OCI-LY1 (cell line): ENCODE data around the gene RASSF8.

Experiments
- H2AFZ ChIP-seq: fragments of 200-600 bp; sonication (generic), shearing (Covaris generic); 2 replicates; pipeline ENCODE4 v1.6.0; 2014; ENCODE audit warnings: antibody characterized with exemption, mild to moderate bottlenecking, low read length
- H3F3A ChIP-seq: fragments of 200-600 bp; sonication (generic), shearing (Covaris generic); 2 replicates; pipeline ENCODE4 v1.6.0; 2014; ENCODE audit warnings: mild to moderate bottlenecking, antibody characterized with exemption, low read length, moderate library complexity; ENCODE audit not compliant: insufficient read depth
- H3K27ac ChIP-seq: fragments of 200-600 bp; sonication (generic); 2 replicates; pipeline ENCODE4 v1.5.1; 2014; ENCODE audit warnings: low read length, mixed run types, mild to moderate bottlenecking, low read depth; ENCODE audit not compliant: poor library complexity, severe bottlenecking
- H3K27me3 ChIP-seq: fragments of 200-600 bp; sonication (generic); 2 replicates; pipeline ENCODE4 v1.6.0; 2014; ENCODE audit warnings: antibody characterized with exemption, mild to moderate bottlenecking, low read length, moderate library complexity; ENCODE audit not compliant: insufficient read depth
- H3K36me3 ChIP-seq: fragments of 200-600 bp; sonication (generic); 2 replicates; pipeline ENCODE4 v1.6.1; 2014; ENCODE audit warnings: mild to moderate bottlenecking, antibody characterized with exemption, low read length, moderate library complexity, mixed read lengths; ENCODE audit not compliant: insufficient read depth
- H3K4me1 ChIP-seq: fragments of 200-600 bp; sonication (generic); 2 replicates; pipeline ENCODE4 v1.5.1; 2014; ENCODE audit warnings: mild to moderate bottlenecking, low read length, moderate library complexity; ENCODE audit not compliant: insufficient read depth, severe bottlenecking
- H3K4me2 ChIP-seq: fragments of 200-600 bp; sonication (generic), shearing (Covaris generic); 2 replicates; pipeline ENCODE4 v1.6.1; 2014; ENCODE audit warnings: low read length
- H3K4me3 ChIP-seq: fragments of 200-600 bp; sonication (generic); 2 replicates; pipeline ENCODE4 v1.5.1; 2014; ENCODE audit warnings: low read length, low read depth, mild to moderate bottlenecking, mixed read lengths; ENCODE audit not compliant: poor library complexity, severe bottlenecking
- H3K79me2 ChIP-seq: fragments of 200-600 bp; shearing (Covaris generic); 2 replicates; pipeline ENCODE4 v1.6.1; 2016; ENCODE audit warnings: mixed run types, low read length, mixed read lengths; ENCODE audit not compliant: insufficient read depth
- H3K9ac ChIP-seq: fragments of 200-600 bp; sonication (generic), shearing (Covaris generic); 2 replicates; pipeline ENCODE4 v1.6.1; 2014; ENCODE audit warnings: mild to moderate bottlenecking, low read length, mixed read lengths
- H3K9me2 ChIP-seq: fragments of 200-600 bp; sonication (generic), shearing (Covaris generic); 2 replicates; pipeline ENCODE4 v1.6.1; 2014; ENCODE audit warnings: low read depth, mild to moderate bottlenecking, low read length, mixed read lengths
- H3K9me3 ChIP-seq: fragments of 200-600 bp; shearing (Covaris generic); 2 replicates; pipeline ENCODE4 v1.6.1; 2014; ENCODE audit warnings: low read length, mixed read lengths
- H4K20me1 ChIP-seq: fragments of 200-600 bp; sonication (generic), shearing (Covaris generic); 2 replicates; pipeline ENCODE4 v1.6.0; 2016; ENCODE audit warnings: mild to moderate bottlenecking, low read length; ENCODE audit not compliant: insufficient read depth
- EZH2 ChIP-seq: fragments of 200-600 bp; sonication (generic), shearing (Covaris generic); IDR thresholded peaks from 2 replicates; pipeline ENCODE4 v1.8.0; 2017; ENCODE audit warnings: borderline replicate concordance, mixed run types, mild to moderate bottlenecking, antibody characterized with exemption, low read length, moderate library complexity, mixed read lengths
- TF ChIP-seq, protein P1 (sequence below): fragments of 200-600 bp; sonication (generic), shearing (Covaris generic); IDR thresholded peaks from 2 replicates; pipeline ENCODE4 v1.5.1; 2017; ENCODE audit warnings: mild to moderate bottlenecking, antibody characterized with exemption, low read length, moderate library complexity, mixed read lengths

The RASSF8 gene

DNA sequence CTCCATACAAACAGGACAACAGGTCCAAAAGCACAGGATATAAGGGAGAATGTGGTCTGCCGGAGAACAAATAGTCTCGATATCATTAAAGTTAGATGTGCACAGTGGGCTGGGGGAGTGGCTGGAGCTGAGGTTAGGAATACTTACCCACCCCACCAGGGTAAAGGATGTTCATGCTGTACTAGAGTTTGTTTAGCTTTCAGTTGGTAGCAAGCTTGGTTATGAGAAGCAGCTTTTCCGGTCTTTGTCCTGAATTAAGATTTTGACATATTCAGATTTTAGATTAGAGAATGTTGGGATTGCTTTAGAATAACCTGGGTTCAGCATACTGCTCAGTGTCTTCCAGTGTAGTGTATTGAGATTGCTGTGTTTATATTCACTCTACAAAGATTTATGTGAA is 16.7 kb downstream of the RASSF8 start:
- Histone ChIP-seq H3K9ac (no peak overlapping the region), H3K27me3 (no peaks in the 10 kb centered on the region), H3K27ac (no peak overlapping the region), H3K4me1 (no peaks in the 10 kb centered on the region), H3K36me3 (no peaks in the 10 kb centered on the region), H3K4me2 (no peak overlapping the region), H3K9me2 (no peaks in the 10 kb centered on the region), H2AFZ (no peak overlapping the region), H3K9me3 (no peaks in the 10 kb centered on the region), H3K79me2 (no peaks in the 10 kb centered on the region), H4K20me1 (no peaks in the 10 kb centered on the region), H3K4me3 (no peak overlapping the region), H3F3A (no peaks in the 10 kb centered on the region)
- TF ChIP-seq, protein P1, sequence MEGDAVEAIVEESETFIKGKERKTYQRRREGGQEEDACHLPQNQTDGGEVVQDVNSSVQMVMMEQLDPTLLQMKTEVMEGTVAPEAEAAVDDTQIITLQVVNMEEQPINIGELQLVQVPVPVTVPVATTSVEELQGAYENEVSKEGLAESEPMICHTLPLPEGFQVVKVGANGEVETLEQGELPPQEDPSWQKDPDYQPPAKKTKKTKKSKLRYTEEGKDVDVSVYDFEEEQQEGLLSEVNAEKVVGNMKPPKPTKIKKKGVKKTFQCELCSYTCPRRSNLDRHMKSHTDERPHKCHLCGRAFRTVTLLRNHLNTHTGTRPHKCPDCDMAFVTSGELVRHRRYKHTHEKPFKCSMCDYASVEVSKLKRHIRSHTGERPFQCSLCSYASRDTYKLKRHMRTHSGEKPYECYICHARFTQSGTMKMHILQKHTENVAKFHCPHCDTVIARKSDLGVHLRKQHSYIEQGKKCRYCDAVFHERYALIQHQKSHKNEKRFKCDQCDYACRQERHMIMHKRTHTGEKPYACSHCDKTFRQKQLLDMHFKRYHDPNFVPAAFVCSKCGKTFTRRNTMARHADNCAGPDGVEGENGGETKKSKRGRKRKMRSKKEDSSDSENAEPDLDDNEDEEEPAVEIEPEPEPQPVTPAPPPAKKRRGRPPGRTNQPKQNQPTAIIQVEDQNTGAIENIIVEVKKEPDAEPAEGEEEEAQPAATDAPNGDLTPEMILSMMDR: no peak

DNA sequence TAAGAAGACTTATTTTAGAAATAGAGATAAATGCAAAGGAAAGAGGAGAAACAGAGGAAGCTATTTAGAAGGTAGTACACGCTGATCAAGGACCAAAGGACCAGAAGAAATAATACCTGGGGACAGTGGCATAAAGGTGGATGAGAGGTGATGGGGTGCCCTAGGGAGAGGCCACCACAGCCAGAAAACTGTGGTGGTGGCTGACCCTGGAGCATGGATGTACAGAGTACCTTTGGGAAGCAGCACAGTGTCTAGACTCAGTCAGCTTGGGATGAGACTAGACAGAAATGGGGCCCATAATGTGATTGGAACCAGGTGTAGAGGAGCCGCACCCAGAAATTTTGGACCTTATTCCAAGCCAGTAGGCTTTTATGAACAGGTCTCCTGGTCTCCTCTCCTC is 17.2 kb downstream of the RASSF8 start:
- no peaks in the 10 kb centered on the region for H3K9me3 ChIP-seq
- no peaks in the 10 kb centered on the region for H3K27me3 ChIP-seq
- H3F3A ChIP-seq: no peaks in the 10 kb centered on the region
- no peak overlapping the region for H3K4me3 ChIP-seq
- H3K79me2 ChIP-seq: no peaks in the 10 kb centered on the region
- no peak overlapping the region for H2AFZ ChIP-seq
- H3K27ac ChIP-seq: no peak overlapping the region
- H3K9me2 ChIP-seq: no peaks in the 10 kb centered on the region
- no peak overlapping the region for H3K4me2 ChIP-seq
- no peaks in the 10 kb centered on the region for H4K20me1 ChIP-seq
- no peaks in the 10 kb centered on the region for H3K4me1 ChIP-seq
- no peaks in the 10 kb centered on the region for H3K36me3 ChIP-seq
- H3K9ac ChIP-seq: no peak overlapping the region
- no peak for TF ChIP-seq EZH2
- TF ChIP-seq, protein P1: no peak

DNA sequence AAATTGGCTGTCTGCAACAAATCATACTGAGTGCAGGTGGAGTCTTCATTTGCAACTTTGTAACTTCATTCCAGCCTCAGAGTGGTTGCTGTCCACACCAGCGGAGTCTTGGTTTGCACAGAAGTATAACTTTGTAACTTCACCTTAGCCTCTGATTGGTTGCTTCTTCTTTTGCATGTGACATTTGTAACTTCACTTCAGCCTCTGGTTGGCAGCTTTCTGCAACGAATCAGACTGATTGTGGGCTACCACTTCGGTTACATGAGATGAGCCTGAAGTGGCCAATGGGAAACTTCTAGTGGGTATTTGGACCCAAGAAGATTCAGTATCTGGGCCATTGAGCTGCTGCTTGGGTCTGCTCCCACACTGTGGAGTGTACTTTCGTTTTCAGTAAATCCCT is 17.8 kb downstream of the RASSF8 start:
- Histone ChIP-seq H3K9ac (no peak overlapping the region), H3K4me1 (no peaks in the 10 kb centered on the region), H3K9me2 (no peaks in the 10 kb centered on the region), H3K4me2 (no peak overlapping the region; the same call in 1 of the 2 replicates), H3K4me3 (no peak overlapping the region), H3K9me3 (no peaks in the 10 kb centered on the region), H3K36me3 (no peaks in the 10 kb centered on the region), H3F3A (no peaks in the 10 kb centered on the region), H4K20me1 (no peaks in the 10 kb centered on the region), H3K79me2 (no peaks in the 10 kb centered on the region), H3K27ac (no peak overlapping the region), H3K27me3 (no peaks in the 10 kb centered on the region), H2AFZ (no peak overlapping the region)
- TF ChIP-seq, protein P1: no peak
- TF ChIP-seq EZH2: no peak
